B cell (primary cell): ENCODE results near the gene NPR3. TPM values are rescaled to one million over a fixed set of nuclear protein-coding genes. Genes with fewer than 3 reads are reported as not detected.

ENCODE experiments used
- ATAC-seq: fragments of 200-7000 bp; cut with Tn5 transposase; one replicate; pipeline ENCODE4 v1.10.0; 2021; ENCODE audit warnings: low read depth, mild to moderate bottlenecking, moderate number of reproducible peaks, moderate library complexity
- CTCF ChIA-PET: fragments of 350-600 bp; sonication (Branson Sonifier 250); formaldehyde crosslinking; loops from one replicate; lab custom pipeline; 2021; ENCODE audit warnings: antibody characterized with exemption, inconsistent platforms; lab: Charles Lee
- POLR2A ChIA-PET: fragments of 350-600 bp; sonication (Branson Sonifier 250); formaldehyde crosslinking; loops from one replicate; lab custom pipeline; 2021; ENCODE audit warnings: antibody characterized with exemption; lab: Charles Lee
- DNase-seq: peaks from one replicate; pipeline ENCODE4 v3.0.0; 2013
- H2AFZ ChIP-seq: 2 replicates; pipeline ENCODE4 v1.6.1; 2012; ENCODE audit warnings: mild to moderate bottlenecking, low read depth, low read length; ENCODE audit not compliant: insufficient read depth, poor library complexity, severe bottlenecking
- H3K27ac ChIP-seq, 2 donors: 1 replicate in 1 of 2; 2 replicates in 1 of 2; pipeline ENCODE4 v1.5.1; 2012 to 2013; ENCODE audit warnings: low read length in 2 of 2, mild to moderate bottlenecking in 2 of 2, moderate library complexity in 1 of 2
- H3K27me3 ChIP-seq, 4 experiments: fragments of 200-600 bp in 1 of 4; sonication (generic) in 1 of 4; replicated peaks in 1 of 4; 1 replicate in 2 of 4; 2 replicates in 2 of 4; pipeline versions ENCODE4 v1.6.1 to v1.7.0; 2013 to 2016; ENCODE audit warnings: low read length in 3 of 4, mild to moderate bottlenecking in 2 of 4, mixed read lengths in 1 of 4, moderate library complexity in 1 of 4; ENCODE audit not compliant: insufficient read depth in 4 of 4, control insufficient read depth in 3 of 4; ENCODE audit errors: control extremely low read depth in 1 of 4
- H3K36me3 ChIP-seq, 2 experiments: replicated peaks in 1 of 2; 1 replicate in 1 of 2; 2 replicates in 1 of 2; pipeline versions ENCODE4 v1.6.1 to v1.7.1; 2013; ENCODE audit warnings: low read length in 1 of 2; ENCODE audit not compliant: insufficient read depth in 2 of 2, control insufficient read depth in 1 of 2; ENCODE audit errors: control extremely low read depth in 1 of 2, extremely low read depth in 1 of 2
- H3K4me1 ChIP-seq, 2 donors: fragments of 200-600 bp in 1 of 2; sonication (generic) in 1 of 2; 1 replicate in 1 of 2; 2 replicates in 1 of 2; pipeline versions ENCODE4 v1.5.1 to v1.6.1; 2013 to 2017; ENCODE audit warnings: low read length in 2 of 2; ENCODE audit not compliant: control insufficient read depth in 2 of 2, insufficient read depth in 2 of 2
- H3K4me2 ChIP-seq: replicated peaks from 2 replicates; pipeline ENCODE3; 2012; ENCODE audit warnings: mild to moderate bottlenecking, low read depth, low read length; ENCODE audit not compliant: poor library complexity, severe bottlenecking
- H3K4me3 ChIP-seq, 5 experiments: fragments of 200-600 bp in 1 of 5; sonication (generic) in 1 of 5; 1 replicate in 3 of 5; 2 replicates in 2 of 5; pipeline versions ENCODE4 v1.5.1 to v1.7.0; 2011 to 2016; ENCODE audit warnings: low read length in 4 of 5, mild to moderate bottlenecking in 4 of 5, low read depth in 2 of 5, control low read depth in 1 of 5, moderate library complexity in 1 of 5; ENCODE audit not compliant: insufficient read depth in 1 of 5; ENCODE audit errors: control extremely low read depth in 1 of 5, extremely low read depth in 1 of 5
- H3K79me2 ChIP-seq: fragments of 200-600 bp; sonication (generic); one replicate; pipeline ENCODE4 v1.6.0; 2016; ENCODE audit warnings: low read length; ENCODE audit not compliant: control insufficient read depth, insufficient read depth
- H3K9ac ChIP-seq: fragments of 200-600 bp; sonication (generic); 2 replicates; pipeline ENCODE4 v1.6.1; 2017; ENCODE audit warnings: mild to moderate bottlenecking, low read length, moderate library complexity
- H3K9me3 ChIP-seq, 3 donors: one replicate each; pipeline versions ENCODE4 v1.6.1 to v1.7.1; 2013; ENCODE audit warnings: low read length in 2 of 3; ENCODE audit not compliant: control insufficient read depth in 2 of 3, insufficient read depth in 1 of 3; ENCODE audit errors: control extremely low read depth in 1 of 3
- H4K20me1 ChIP-seq: 2 replicates; pipeline ENCODE4 v1.6.0; 2012; ENCODE audit warnings: mild to moderate bottlenecking, low read length; ENCODE audit not compliant: insufficient read depth, control insufficient read depth, poor library complexity, severe bottlenecking
- H3K27ac Mint-ChIP-seq: one replicate; pipeline ENCODE4 v1.8.0; 2021; ENCODE audit warnings: mixed read lengths
- H3K27me3 Mint-ChIP-seq: one replicate; pipeline ENCODE4 v1.8.0; 2021; ENCODE audit warnings: mixed read lengths
- H3K4me1 Mint-ChIP-seq: one replicate; pipeline ENCODE4 v1.8.0; 2021; ENCODE audit warnings: mixed read lengths
- H3K4me3 Mint-ChIP-seq: one replicate; pipeline ENCODE4 v1.8.0; 2021; ENCODE audit warnings: mixed read lengths
- H3K9me3 Mint-ChIP-seq: one replicate; pipeline ENCODE4 v1.8.0; 2022; ENCODE audit warnings: mixed read lengths; ENCODE audit not compliant: insufficient read depth
- CTCF ChIP-seq: fragments of 200-600 bp; IDR thresholded peaks from one replicate; pipeline ENCODE4 v1.8.0; 2022; ENCODE audit warnings: antibody characterized with exemption, mild to moderate bottlenecking
- EZH2 ChIP-seq: IDR thresholded peaks from 2 replicates; pipeline ENCODE4 v1.6.1; 2012; ENCODE audit warnings: borderline replicate concordance, low read depth, mild to moderate bottlenecking, moderate library complexity, low read length; ENCODE audit not compliant: insufficient read depth, poor library complexity, severe bottlenecking
- WGBS: methylation state at CpG from one replicate; pipeline ENCODE4 v1.1.5; 2013; ENCODE audit warnings: missing lambda C conversion rate; ENCODE audit not compliant: insufficient coverage; 5-methylcytosine and 5-hydroxymethylcytosine counted together
- intact Hi-C: fragments of 100-400 bp; cut with micrococcal nuclease; formaldehyde crosslinking; loops from one replicate; pipeline ENCODE4 v1.10.0; 2022
- polyA plus RNA-seq: library from polyadenylated mRNA; depleted of rRNA; stranded (reverse); fragments of >200 nt; gene quantifications from 2 replicates; pipeline ENCODE4 v1.2.3, GENCODE V29; 2012
- total RNA-seq, 2 donors: library from RNA; stranded (reverse); fragments of 120-200 nt in 1 of 2; gene quantifications; 1 replicate in 1 of 2; 2 replicates in 1 of 2; pipeline versions ENCODE4 v1.2.3 to v1.2.4, GENCODE V29; 2013 to 2022

Gene NPR3
- total and polyA plus RNA-seq, 2 donors (not counting 1 experiment from before 2014, with no cell fraction given), result not detected

- ChIA-PET POLR2A (no interaction called here), CTCF (no interaction called here)
- Mint-ChIP-seq H3K9me3 (peaks cover 3% of the 10 kb centered on the region), H3K27me3 (no peaks in the 10 kb centered on the region), H3K4me3 (no peak overlapping the region), H3K27ac (no peak overlapping the region), H3K4me1 (no peaks in the 10 kb centered on the region)
- ATAC-seq (no peak), DNase-seq (no peak)
- H3K79me2 ChIP-seq, result no peaks in the 10 kb centered on the region
- intact Hi-C loops, result no loop called here
- H3K27ac ChIP-seq, result no peak overlapping the region
- H3K36me3 ChIP-seq, result no peaks in the 10 kb centered on the region
- no peaks in the 10 kb centered on the region for H4K20me1 ChIP-seq
- H2AFZ ChIP-seq, result no peak overlapping the region
- 95% methylated on average over 3 of the region's 5 CpGs for WGBS
- H3K9ac ChIP-seq, result no peak overlapping the region
- no peaks in the 10 kb centered on the region for H3K9me3 ChIP-seq
- H3K27me3 ChIP-seq, result no peaks in the 10 kb centered on the region
- H3K4me2 ChIP-seq, result no peak overlapping the region
- TF ChIP-seq CTCF, result no peak
- no peak for TF ChIP-seq EZH2
- H3K4me3 ChIP-seq, result no peak overlapping the region
- H3K4me1 ChIP-seq, result no peaks in the 10 kb centered on the region
Observed at GRCh38 chr5:32836176-32836575, 125.1 kb downstream of the NPR3 start.

- H4K20me1 ChIP-seq, result no peaks in the 10 kb centered on the region
- no peaks in the 10 kb centered on the region for H3K9me3 ChIP-seq
- H3K9ac ChIP-seq, result no peak overlapping the region
- CTCF ChIA-PET, result no interaction called here
- H3K4me3 ChIP-seq, result no peak overlapping the region
- peaks cover 3% of the 10 kb centered on the region for H3K9me3 Mint-ChIP-seq
- TF ChIP-seq CTCF, result no peak
- no peak for TF ChIP-seq EZH2
- no peaks in the 10 kb centered on the region for H3K4me1 Mint-ChIP-seq
- no peak overlapping the region for H3K27ac Mint-ChIP-seq
- intact Hi-C loops, result no loop called here
- no peaks in the 10 kb centered on the region for H3K36me3 ChIP-seq
- POLR2A ChIA-PET, result no interaction called here
- H3K27me3 ChIP-seq, result no peaks in the 10 kb centered on the region
- 86% methylated on average over 1 of the region's 4 CpGs for WGBS
- DNase-seq, result no peak
- no peak overlapping the region for H2AFZ ChIP-seq
- ATAC-seq, result no peak
- H3K27me3 Mint-ChIP-seq, result no peaks in the 10 kb centered on the region
- H3K79me2 ChIP-seq, result no peaks in the 10 kb centered on the region
- H3K4me1 ChIP-seq, result no peaks in the 10 kb centered on the region
- H3K27ac ChIP-seq, result no peak overlapping the region
- H3K4me3 Mint-ChIP-seq, result no peak overlapping the region
- H3K4me2 ChIP-seq, result no peak overlapping the region
Observed at GRCh38 chr5:32837211-32837610, 126.1 kb downstream of the NPR3 start.
